Osteoblast (primary cell): ENCODE results near the gene TMEM132A. TPM values are rescaled to one million over a fixed set of nuclear protein-coding genes. Genes with fewer than 3 reads are reported as not detected.
A peak's percentile ranks its signal among the peaks of the same experiment; 100 is the strongest.

Experiments
- DNase-seq: peaks from one replicate; pipeline ENCODE4 v3.0.0; 2011; ENCODE audit warnings: low spot score, mixed read lengths; ENCODE audit not compliant: insufficient read length; ENCODE audit errors: missing footprints
- H2AFZ ChIP-seq: 2 replicates; pipeline ENCODE4 v1.6.0; 2011; ENCODE audit warnings: mild to moderate bottlenecking, low read length
- H3K27ac ChIP-seq: 2 replicates; pipeline ENCODE4 v1.5.1; 2011; ENCODE audit warnings: mild to moderate bottlenecking, low read depth, low read length, moderate library complexity
- H3K27me3 ChIP-seq: 2 replicates; pipeline ENCODE4 v1.6.0; 2012; ENCODE audit warnings: mild to moderate bottlenecking, control low read depth, inconsistent platforms, low read length, moderate library complexity; ENCODE audit not compliant: insufficient read depth
- H3K36me3 ChIP-seq: 2 replicates; pipeline ENCODE4 v1.5.1; 2011; ENCODE audit warnings: mild to moderate bottlenecking, low read length, control low read depth, moderate library complexity; ENCODE audit not compliant: insufficient read depth
- H3K4me1 ChIP-seq: 2 replicates; pipeline ENCODE4 v1.5.1; 2011; ENCODE audit warnings: mild to moderate bottlenecking, low read length, control low read depth, moderate library complexity; ENCODE audit not compliant: insufficient read depth
- H3K4me2 ChIP-seq: 2 replicates; pipeline ENCODE4 v1.6.0; 2011; ENCODE audit warnings: mild to moderate bottlenecking, low read length; ENCODE audit not compliant: insufficient read depth
- H3K4me3 ChIP-seq: fragments of 200-600 bp; sonication (generic); 3 replicates; pipeline ENCODE4 v1.5.1; 2012; ENCODE audit warnings: mild to moderate bottlenecking, low read length, inconsistent platforms; ENCODE audit not compliant: insufficient read depth
- H3K79me2 ChIP-seq: 2 replicates; pipeline ENCODE4 v1.6.0; 2012; ENCODE audit warnings: mild to moderate bottlenecking, low read length, control low read depth, inconsistent platforms; ENCODE audit not compliant: insufficient read depth
- H3K9me3 ChIP-seq: 2 replicates; pipeline ENCODE4 v1.5.1; 2011; ENCODE audit warnings: low read depth, low read length, control low read depth
- H4K20me1 ChIP-seq: 2 replicates; pipeline ENCODE4 v1.6.0; 2012; ENCODE audit warnings: mild to moderate bottlenecking, low read length, control low read depth; ENCODE audit not compliant: insufficient read depth
- total RNA-seq: library from RNA; depleted of rRNA; stranded (reverse); fragments of >200 nt; gene quantifications from 2 replicates; pipeline ENCODE4 v1.2.3, GENCODE V29; 2012
- TF ChIP-seq, protein P1 (sequence below): IDR thresholded peaks from 2 replicates; pipeline ENCODE4 v1.5.1; 2011; ENCODE audit warnings: mild to moderate bottlenecking, low read depth, low read length, moderate library complexity; ENCODE audit errors: extremely low read depth

TMEM132A gene
- total RNA-seq, 1 donor: 19.5 TPM

DNA sequence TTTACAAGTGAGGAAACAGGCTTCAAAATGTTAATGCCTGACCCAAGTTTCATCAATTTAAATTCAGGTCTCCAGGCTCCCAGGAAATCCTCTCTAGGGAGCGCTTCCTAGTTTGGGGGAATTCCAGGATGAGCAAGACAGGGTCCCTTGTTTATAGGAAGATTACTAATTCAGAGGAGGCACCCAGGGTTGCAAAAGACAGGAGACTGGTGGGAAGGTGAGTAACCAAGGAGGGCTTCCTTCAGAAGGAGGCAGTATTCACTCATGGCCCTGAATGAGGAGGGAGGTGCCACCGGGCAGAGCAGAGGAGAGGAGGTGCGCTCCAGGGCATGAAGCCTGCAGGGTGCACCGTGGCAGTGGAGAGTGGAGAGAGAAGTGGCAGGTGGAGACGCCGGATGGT is 1.6 kb downstream of the TMEM132A start:
- Histone ChIP-seq H3K27me3 (no peaks in the 10 kb centered on the region), H3K9me3 (no peaks in the 10 kb centered on the region), H3K4me3 (no peak overlapping the region), H2AFZ (no peak overlapping the region), H3K4me1 (peaks cover 15% of the 10 kb centered on the region), H3K36me3 (peaks cover 5% of the 10 kb centered on the region), H4K20me1 (no peaks in the 10 kb centered on the region), H3K79me2 (no peaks in the 10 kb centered on the region), H3K27ac (no peak overlapping the region), H3K4me2 (peak overlapping the region; percentile 80)
- TF ChIP-seq, protein P1, sequence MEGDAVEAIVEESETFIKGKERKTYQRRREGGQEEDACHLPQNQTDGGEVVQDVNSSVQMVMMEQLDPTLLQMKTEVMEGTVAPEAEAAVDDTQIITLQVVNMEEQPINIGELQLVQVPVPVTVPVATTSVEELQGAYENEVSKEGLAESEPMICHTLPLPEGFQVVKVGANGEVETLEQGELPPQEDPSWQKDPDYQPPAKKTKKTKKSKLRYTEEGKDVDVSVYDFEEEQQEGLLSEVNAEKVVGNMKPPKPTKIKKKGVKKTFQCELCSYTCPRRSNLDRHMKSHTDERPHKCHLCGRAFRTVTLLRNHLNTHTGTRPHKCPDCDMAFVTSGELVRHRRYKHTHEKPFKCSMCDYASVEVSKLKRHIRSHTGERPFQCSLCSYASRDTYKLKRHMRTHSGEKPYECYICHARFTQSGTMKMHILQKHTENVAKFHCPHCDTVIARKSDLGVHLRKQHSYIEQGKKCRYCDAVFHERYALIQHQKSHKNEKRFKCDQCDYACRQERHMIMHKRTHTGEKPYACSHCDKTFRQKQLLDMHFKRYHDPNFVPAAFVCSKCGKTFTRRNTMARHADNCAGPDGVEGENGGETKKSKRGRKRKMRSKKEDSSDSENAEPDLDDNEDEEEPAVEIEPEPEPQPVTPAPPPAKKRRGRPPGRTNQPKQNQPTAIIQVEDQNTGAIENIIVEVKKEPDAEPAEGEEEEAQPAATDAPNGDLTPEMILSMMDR: no peak
- DNase-seq: peak; percentile 97

DNA sequence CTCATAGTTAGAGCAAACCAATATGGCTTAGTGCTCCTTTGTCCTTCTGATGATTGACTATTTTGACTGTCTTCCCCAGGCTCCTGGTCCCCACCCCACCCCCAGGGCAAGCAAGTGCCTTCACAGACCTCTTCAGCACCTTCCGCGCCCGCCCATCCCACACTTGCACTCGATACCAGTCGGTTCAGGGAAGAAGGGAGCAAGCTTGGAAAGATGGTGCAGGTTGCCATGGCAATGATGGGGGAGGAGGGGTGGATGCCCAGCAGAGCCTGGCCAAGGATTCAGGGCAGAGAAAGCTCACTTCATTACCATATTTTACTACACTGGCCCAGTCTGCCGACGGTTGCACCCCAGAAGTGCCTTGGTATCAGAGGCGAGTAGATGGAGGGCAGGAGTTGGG is 2.2 kb downstream of the TMEM132A start:
- Histone ChIP-seq H3K36me3 (peaks cover 3% of the 10 kb centered on the region), H3K79me2 (no peaks in the 10 kb centered on the region), H3K27me3 (no peaks in the 10 kb centered on the region), H3K4me2 (no peak overlapping the region), H3K27ac (no peak overlapping the region), H2AFZ (no peak overlapping the region), H3K4me3 (no peak overlapping the region), H3K4me1 (peaks cover 15% of the 10 kb centered on the region), H3K9me3 (no peaks in the 10 kb centered on the region), H4K20me1 (no peaks in the 10 kb centered on the region)
- DNase-seq: no peak
- TF ChIP-seq, protein P1: no peak

- Histone ChIP-seq H3K4me3 (no peak overlapping the region), H4K20me1 (no peaks in the 10 kb centered on the region), H3K27ac (no peak overlapping the region), H3K9me3 (no peaks in the 10 kb centered on the region), H3K36me3 (peaks cover 2% of the 10 kb centered on the region), H3K4me2 (no peak overlapping the region), H2AFZ (no peak overlapping the region), H3K27me3 (no peaks in the 10 kb centered on the region), H3K4me1 (peaks cover 15% of the 10 kb centered on the region), H3K79me2 (no peaks in the 10 kb centered on the region)
- peak; percentile 82 for DNase-seq
- TF ChIP-seq, protein P1: no peak
Measured at GRCh38 chr11:60927061-60927592, 2.9 kb downstream of the TMEM132A start.

- Histone ChIP-seq H3K79me2 (no peaks in the 10 kb centered on the region), H3K27ac (no peak overlapping the region)
- TF ChIP-seq, protein P1: no peak
Measured at GRCh38 chr11:60927600-60927999, 3.3 kb downstream of the TMEM132A start.

More at GRCh38 chr11:60927600-60927999, 3.3 kb downstream of the TMEM132A start:
- H3K4me1 ChIP-seq: peaks cover 15% of the 10 kb centered on the region
- H4K20me1 ChIP-seq: no peaks in the 10 kb centered on the region
- no peaks in the 10 kb centered on the region for H3K9me3 ChIP-seq
- no peak overlapping the region for H3K4me3 ChIP-seq
- H3K27me3 ChIP-seq: no peaks in the 10 kb centered on the region
- H3K4me2 ChIP-seq: no peak overlapping the region
- DNase-seq: peak; percentile 83
- H2AFZ ChIP-seq: no peak overlapping the region
- peaks cover 5% of the 10 kb centered on the region for H3K36me3 ChIP-seq
